Stimulated activated CD8-positive, alpha-beta memory T cell treated with anti-CD3 and anti-CD28 coated beads, Interleukin-15, amount 100 ng/mL, for 48 hours (primary cell): ENCODE results near the gene FAM53B.
"Not testable (repeated sequence)": the region's sequence is repeated elsewhere in the genome, so short reads cannot be mapped to it uniquely, and the experiment has no call there.

Experiments
- DNase-seq, 2 donors: peaks; one replicate each; pipeline ENCODE4 v3.0.0-alpha.2; 2020; ENCODE audit warnings: low read depth in 2 of 2

The FAM53B gene

GRCh38 chr10:124744102-124745050 lies at the start of gene FAM53B:
Gene FAM53B, minus strand, starts transcription at chr10:124744378. Its CDS starts 37,665 bp downstream, at chr10:124706713.
- peak; percentile 69 to 72 for DNase-seq

GRCh38 chr10:124792998-124793352 lies 48.8 kb upstream of the FAM53B start:
- no peak for DNase-seq

- peak; percentile 80 for DNase-seq
These were observed 47.6 kb upstream of the FAM53B start, which contains the start of gene EEF1AKMT2 for GRCh38 chr10:124791547-124792348. Gene EEF1AKMT2, minus strand, starts transcription at chr10:124791887. Its CDS starts 54 bp downstream, at chr10:124791833.

- DNase-seq, result not testable (repeated sequence)
These were observed 38.7 kb upstream of the FAM53B start for GRCh38 chr10:124782900-124783299.

GRCh38 chr10:124768791-124769190 lies 24.6 kb upstream of the FAM53B start:
- DNase-seq, result no peak

- DNase-seq, result no peak
These were observed 21.1 kb upstream of the FAM53B start for GRCh38 chr10:124765256-124765655.

GRCh38 chr10:124763267-124763666 lies 19.1 kb upstream of the FAM53B start:
- no peak for DNase-seq

- DNase-seq, result no peak
These were observed 18.1 kb upstream of the FAM53B start for GRCh38 chr10:124762281-124762680.

GRCh38 chr10:124756156-124756903 lies 12.2 kb upstream of the FAM53B start:
- DNase-seq, result no peak

GRCh38 chr10:124755581-124755980 lies 11.4 kb upstream of the FAM53B start:
- DNase-seq, result no peak

GRCh38 chr10:124754227-124754626 lies 10.0 kb upstream of the FAM53B start:
- no peak for DNase-seq

- no peak for DNase-seq
These were observed 4.9 kb upstream of the FAM53B start for GRCh38 chr10:124748953-124749645.

GRCh38 chr10:124748166-124748565 lies 4.0 kb upstream of the FAM53B start:
- DNase-seq, result no peak

GRCh38 chr10:124747745-124748144 lies 3.6 kb upstream of the FAM53B start:
- no peak for DNase-seq

- no peak for DNase-seq
These were observed 2.8 kb upstream of the FAM53B start for GRCh38 chr10:124746992-124747391.

- DNase-seq, result not testable (repeated sequence)
These were observed 2.3 kb upstream of the FAM53B start for GRCh38 chr10:124746447-124746846.

GRCh38 chr10:124745673-124746072 lies 1.5 kb upstream of the FAM53B start:
- no peak for DNase-seq

GRCh38 chr10:124745252-124745651 lies 1.1 kb upstream of the FAM53B start:
- DNase-seq, result no peak

GRCh38 chr10:124743191-124744101 lies 732 bp downstream of the FAM53B start:
- no peak for DNase-seq
